Testis (tissue), 3 donors: ENCODE measurements around the gene PTPRD. TPM values are rescaled to one million over a fixed set of nuclear protein-coding genes. Genes with fewer than 3 reads are reported as not detected.

Source experiments
- DNase-seq: peaks from one replicate; pipeline ENCODE4 v3.0.0-alpha.2; 2019
- H3K27ac ChIP-seq, 2 donors: fragments of 200-600 bp; sonication (generic); one replicate each; pipeline ENCODE4 v1.5.1; 2019
- H3K27me3 ChIP-seq: fragments of 200-600 bp; sonication (generic); one replicate; pipeline ENCODE4 v1.5.1; 2019
- H3K36me3 ChIP-seq: fragments of 200-600 bp; sonication (generic); one replicate; pipeline ENCODE4 v1.5.1; 2017; ENCODE audit warnings: low read depth; ENCODE audit errors: missing control alignments
- H3K4me1 ChIP-seq: fragments of 200-600 bp; sonication (generic); one replicate; pipeline ENCODE4 v1.5.1; 2019
- H3K4me3 ChIP-seq, 2 donors: fragments of 200-600 bp; sonication (generic); one replicate each; pipeline ENCODE4 v1.5.1; 2017 to 2019
- H3K9me3 ChIP-seq: fragments of 200-600 bp; sonication (generic); one replicate; pipeline ENCODE4 v1.5.1; 2017
- CTCF ChIP-seq, 3 experiments: fragments of 450-650 bp in 2 of 3; fragments of 200-600 bp in 1 of 3; sonication (generic) in 1 of 3; IDR thresholded peaks; one replicate each; pipeline ENCODE4 v1.5.1; 2016 to 2019; ENCODE audit warnings: antibody characterized with exemption in 3 of 3, mild to moderate bottlenecking in 2 of 3, moderate library complexity in 1 of 3
- POLR2A ChIP-seq: fragments of 450-650 bp; IDR thresholded peaks from one replicate; pipeline ENCODE4 v1.6.1; 2017; ENCODE audit warnings: antibody characterized with exemption, mild to moderate bottlenecking, moderate library complexity
- WGBS, 2 donors: methylation state at CpG; one replicate each; pipeline ENCODE4 v1.1.5; 2018; 5-methylcytosine and 5-hydroxymethylcytosine counted together
- intact Hi-C: fragments of 100-400 bp; cut with DNase I; formaldehyde crosslinking; loops from one replicate; pipeline ENCODE4 v1.15.1; 2023; ENCODE audit warnings: low total_unique reads
- polyA plus RNA-seq: library from polyadenylated mRNA; stranded (reverse); fragments of 350-450 nt; fragmentation: Illumina TruSeq; extraction: RNeasy Lipid Tissue Mini Kit (QIAGEN cat#74804); gene quantifications from one replicate; pipeline ENCODE4 v1.2.3, GENCODE V29; 2014; ENCODE audit warnings: low read depth, low replicate concordance; ENCODE audit not compliant: insufficient read depth
- total RNA-seq, 2 donors: library from RNA; depleted of rRNA; stranded (reverse); fragments of >200 nt; gene quantifications; one replicate each; pipeline ENCODE4 v1.2.3, GENCODE V29; 2016

The PTPRD gene
- total and polyA plus RNA-seq, 3 donors from 2014 or later: 15.4 to 33.6 (median 32.5) TPM

GRCh38 chr9:8762479-8763085 lies 1850.2 kb downstream of the PTPRD start:
- 78 to 86% methylated on average over 6 of the region's 6 CpGs for WGBS, 2 donors
- TF ChIP-seq POLR2A (no peak), CTCF (IDR thresholded peaks at IDR 0.05) (no peak)

GRCh38 chr9:8760000-8760767 lies 1852.6 kb downstream of the PTPRD start:
- no peak for TF ChIP-seq POLR2A
- TF ChIP-seq CTCF (IDR thresholded peaks at IDR 0.05): no peak
- Histone ChIP-seq H3K27me3 (no peaks in the 10 kb centered on the region), H3K4me3 (no peak overlapping the region), H3K4me1 (no peaks in the 10 kb centered on the region), H3K9me3 (no peaks in the 10 kb centered on the region), H3K27ac (no peak overlapping the region), H3K36me3 (no peaks in the 10 kb centered on the region)
- intact Hi-C loops: no loop called here
- no peak for DNase-seq
- WGBS, 2 donors: 88 to 90% methylated on average over 8 of the region's 8 CpGs

More at GRCh38 chr9:8762479-8763085, 1850.2 kb downstream of the PTPRD start:
- intact Hi-C loops: no loop called here
- H3K4me1 ChIP-seq: no peaks in the 10 kb centered on the region
- H3K27ac ChIP-seq: no peak overlapping the region
- H3K27me3 ChIP-seq: no peaks in the 10 kb centered on the region
- DNase-seq: no peak
- no peaks in the 10 kb centered on the region for H3K36me3 ChIP-seq
- H3K4me3 ChIP-seq: no peak overlapping the region
- H3K9me3 ChIP-seq: no peaks in the 10 kb centered on the region

- intact Hi-C loops: no loop called here
- WGBS, 2 donors: 77 to 78% methylated on average over 2 of the region's 2 CpGs
- no peaks in the 10 kb centered on the region for H3K36me3 ChIP-seq
- H3K9me3 ChIP-seq: no peaks in the 10 kb centered on the region
- no peak for DNase-seq
- no peak overlapping the region for H3K27ac ChIP-seq
- no peaks in the 10 kb centered on the region for H3K4me1 ChIP-seq
- TF ChIP-seq POLR2A: no peak
- no peak for TF ChIP-seq CTCF (IDR thresholded peaks at IDR 0.05)
- H3K4me3 ChIP-seq: no peak overlapping the region
- H3K27me3 ChIP-seq: no peaks in the 10 kb centered on the region
Measured at GRCh38 chr9:8757881-8758280, 1854.9 kb downstream of the PTPRD start.

- H3K4me1 ChIP-seq: no peaks in the 10 kb centered on the region
- no peak overlapping the region for H3K4me3 ChIP-seq
- intact Hi-C loops: no loop called here
- no peaks in the 10 kb centered on the region for H3K36me3 ChIP-seq
- 89 to 94% methylated on average over 1 of the region's 1 CpG for whole genome bisulfite sequencing, 2 donors
- no peak for DNase-seq
- H3K27ac ChIP-seq: no peak overlapping the region
- H3K9me3 ChIP-seq: no peaks in the 10 kb centered on the region
- H3K27me3 ChIP-seq: no peaks in the 10 kb centered on the region
- TF ChIP-seq POLR2A (no peak), CTCF (IDR thresholded peaks at IDR 0.05) (no peak)
Measured at GRCh38 chr9:8754751-8755150, 1858.1 kb downstream of the PTPRD start.
